HCT116 (cell line): Measurements from ENCODE around the gene SLC6A19. TPM values are rescaled to one million over a fixed set of nuclear protein-coding genes. Genes with fewer than 3 reads are reported as not detected.

ENCODE experiments used
- ATAC-seq: fragments of 200-7000 bp; cut with Tn5 transposase; 2 replicates; pipeline ENCODE4 v1.9.1; 2020; ENCODE audit warnings: mild to moderate bottlenecking, moderate library complexity
- BruUV-seq: library from RNA; stranded (reverse); fragments of 400-500 nt; replicated peaks from 2 replicates; lab custom pipeline; 2021; lab: Mats Ljungman, UMichigan
- CTCF ChIA-PET: fragments of 300-600 bp; sonication (Branson Sonifier 250); formaldehyde crosslinking; loops from one replicate; lab custom pipeline; 2021; ENCODE audit warnings: antibody characterized with exemption; lab: Charles Lee
- POLR2A ChIA-PET: fragments of 300-600, 350-600 bp; sonication (Branson Sonifier 250); formaldehyde crosslinking; loops from one replicate; lab custom pipeline; 2021; ENCODE audit warnings: antibody characterized with exemption; lab: Charles Lee
- RAD21 ChIA-PET, 2 experiments: fragments of 300-600 bp; sonication (Branson Sonifier 250); formaldehyde crosslinking; loops; one replicate each; lab custom pipeline; 2023; ENCODE audit warnings: low total read pairs in 2 of 2; ENCODE audit not compliant: uncharacterized antibody in 2 of 2, unreplicated experiment in 2 of 2, low non-redundant PET in 1 of 2; lab: Charles Lee
- DNase-seq: peaks from one replicate; pipeline ENCODE4 v3.0.0-alpha.2; 2010; ENCODE audit warnings: low read depth, low spot score
- H2AFZ ChIP-seq: fragments of 200-600 bp; shearing (Covaris generic), sonication (generic); 2 replicates; pipeline ENCODE4 v1.6.1; 2017; ENCODE audit warnings: low read depth, mixed run types, mixed read lengths, antibody characterized with exemption, low read length; ENCODE audit not compliant: poor library complexity, severe bottlenecking
- H3K27ac ChIP-seq: 2 replicates; pipeline ENCODE4 v1.5.1; 2012; ENCODE audit warnings: low read depth, low read length
- H3K27me3 ChIP-seq: fragments of 200-600 bp; sonication (generic); 2 replicates; pipeline ENCODE4 v1.6.1; 2016; ENCODE audit warnings: mixed run types, low read length, mixed read lengths; ENCODE audit not compliant: insufficient read depth
- H3K36me3 ChIP-seq, 2 experiments: fragments of 200-500 bp in 1 of 2; fragments of 200-600 bp in 1 of 2; sonication (Bioruptor generic) in 1 of 2; sonication (generic) in 1 of 2; 2 replicates each; pipeline versions ENCODE4 v1.5.1 to v1.6.1; 2014 to 2016; ENCODE audit warnings: low read length in 2 of 2, inconsistent platforms in 1 of 2, mixed read lengths in 1 of 2, mixed run types in 1 of 2; ENCODE audit not compliant: insufficient read depth in 2 of 2, control insufficient read depth in 1 of 2
- H3K4me1 ChIP-seq, 2 experiments: fragments of 200-600 bp in 1 of 2; sonication (generic) in 1 of 2; 2 replicates each; pipeline versions ENCODE4 v1.5.1 to v1.6.1; 2012 to 2017; ENCODE audit warnings: low read length in 2 of 2, inconsistent platforms in 1 of 2, mild to moderate bottlenecking in 1 of 2, mixed read lengths in 1 of 2, mixed run types in 1 of 2, moderate library complexity in 1 of 2; ENCODE audit not compliant: insufficient read depth in 2 of 2, control insufficient read depth in 1 of 2
- H3K4me2 ChIP-seq: fragments of 200-600 bp; sonication (generic); 2 replicates; pipeline ENCODE4 v1.6.1; 2017; ENCODE audit warnings: mixed run types, low read length, mixed read lengths
- H3K4me3 ChIP-seq, 2 experiments: fragments of 200-600 bp in 1 of 2; sonication (generic) in 1 of 2; replicated peaks in 1 of 2; 2 replicates each; pipeline ENCODE4 v1.5.1; 2011 to 2016; ENCODE audit warnings: low read length in 2 of 2, control low read depth in 1 of 2, low read depth in 1 of 2, mild to moderate bottlenecking in 1 of 2, mixed read lengths in 1 of 2, mixed run types in 1 of 2
- H3K79me2 ChIP-seq: fragments of 200-600 bp; sonication (generic); 2 replicates; pipeline ENCODE4 v1.6.1; 2017; ENCODE audit warnings: mild to moderate bottlenecking, mixed run types, low read length, moderate library complexity, mixed read lengths; ENCODE audit not compliant: insufficient read depth
- H3K9ac ChIP-seq: fragments of 200-600 bp; sonication (generic); 2 replicates; pipeline ENCODE4 v1.6.1; 2016; ENCODE audit warnings: low read length, mixed read lengths
- H3K9me2 ChIP-seq: fragments of 200-600 bp; sonication (generic), shearing (Covaris generic); 2 replicates; pipeline ENCODE4 v1.6.1; 2017; ENCODE audit warnings: mixed run types, mild to moderate bottlenecking, moderate library complexity; ENCODE audit not compliant: insufficient read depth
- H3K9me3 ChIP-seq, 2 experiments: fragments of 200-500 bp in 1 of 2; fragments of 200-600 bp in 1 of 2; sonication (Bioruptor generic) in 1 of 2; sonication (generic) in 1 of 2; 2 replicates each; pipeline ENCODE4 v1.6.1; 2014 to 2017; ENCODE audit warnings: low read length in 2 of 2, mixed read lengths in 2 of 2, inconsistent platforms in 1 of 2, low read depth in 1 of 2, mild to moderate bottlenecking in 1 of 2, mixed run types in 1 of 2, moderate library complexity in 1 of 2; ENCODE audit not compliant: control insufficient read depth in 1 of 2, insufficient read depth in 1 of 2
- H4K20me1 ChIP-seq: fragments of 200-600 bp; sonication (generic), shearing (Covaris generic); 2 replicates; pipeline ENCODE4 v1.6.1; 2017; ENCODE audit warnings: mixed run types, mild to moderate bottlenecking, moderate library complexity; ENCODE audit not compliant: insufficient read depth
- EGR1 ChIP-seq: IDR thresholded peaks from 2 replicates; pipeline ENCODE4 v1.6.1; 2012; ENCODE audit warnings: low read depth
- ELF1 ChIP-seq: IDR thresholded peaks from 2 replicates; pipeline ENCODE4 v1.6.1; 2012; ENCODE audit warnings: low read depth, borderline replicate concordance
- FOSL1 ChIP-seq: IDR thresholded peaks from 2 replicates; pipeline ENCODE4 v1.6.1; 2012; ENCODE audit warnings: low read depth
- RAD21 ChIP-seq: IDR thresholded peaks from 2 replicates; pipeline ENCODE4 v1.6.1; 2012; ENCODE audit warnings: low read depth, mild to moderate bottlenecking
- SIN3A ChIP-seq: IDR thresholded peaks from 2 replicates; pipeline ENCODE4 v1.6.1; 2012; ENCODE audit warnings: low read depth
- SRF ChIP-seq: IDR thresholded peaks from 2 replicates; pipeline ENCODE4 v1.6.1; 2012; ENCODE audit warnings: low read depth
- TCF7L2 ChIP-seq: IDR thresholded peaks from 2 replicates; pipeline ENCODE4 v1.7.0; 2011; ENCODE audit warnings: borderline replicate concordance, inconsistent platforms; ENCODE audit not compliant: insufficient read depth, insufficient read length; ENCODE audit errors: extremely low read depth
- YY1 ChIP-seq: IDR thresholded peaks from 2 replicates; pipeline ENCODE4 v1.6.1; 2011; ENCODE audit warnings: low read length, low read depth, moderate library complexity, mild to moderate bottlenecking; ENCODE audit not compliant: insufficient replicate concordance; ENCODE audit errors: extremely low read depth
- intact Hi-C: fragments of 100-400 bp; cut with micrococcal nuclease; formaldehyde crosslinking; loops from 2 replicates; pipeline ENCODE4 v1.10.0; 2022
- total RNA-seq: library from RNA; stranded (reverse); gene quantifications from one replicate; pipeline ENCODE4 v1.2.1, GENCODE V29; 2021; ENCODE audit not compliant: unreplicated experiment
- TF ChIP-seq, protein P1 (sequence below): IDR thresholded peaks from 2 replicates; pipeline ENCODE4 v1.6.1; 2012

The SLC6A19 gene
- total RNA-seq, 1 experiment from 2014 or later = not detected

GRCh38 chr5:1242733-1243486 is 41.5 kb downstream of the SLC6A19 start:
- Histone ChIP-seq H3K4me1 (no peaks in the 10 kb centered on the region), H3K36me3 (no peaks in the 10 kb centered on the region), H3K4me3 (no peak overlapping the region), H3K79me2 (no peaks in the 10 kb centered on the region), H3K4me2 (no peak overlapping the region), H3K27ac (no peak overlapping the region), H4K20me1 (no peaks in the 10 kb centered on the region), H3K27me3 (no peaks in the 10 kb centered on the region), H3K9me2 (no peaks in the 10 kb centered on the region), H3K9ac (no peak overlapping the region), H3K9me3 (no peaks in the 10 kb centered on the region), H2AFZ (no peak overlapping the region)
- DNase-seq (no peak), ATAC-seq (no peak)
- ChIA-PET RAD21 (no interaction called here), POLR2A (no interaction called here), CTCF (no interaction called here)
- no TSS peak for BruUV-seq
- intact Hi-C loops = no loop called here
- TF ChIP-seq EGR1 = no peak
- no peak for TF ChIP-seq RAD21

DNA sequence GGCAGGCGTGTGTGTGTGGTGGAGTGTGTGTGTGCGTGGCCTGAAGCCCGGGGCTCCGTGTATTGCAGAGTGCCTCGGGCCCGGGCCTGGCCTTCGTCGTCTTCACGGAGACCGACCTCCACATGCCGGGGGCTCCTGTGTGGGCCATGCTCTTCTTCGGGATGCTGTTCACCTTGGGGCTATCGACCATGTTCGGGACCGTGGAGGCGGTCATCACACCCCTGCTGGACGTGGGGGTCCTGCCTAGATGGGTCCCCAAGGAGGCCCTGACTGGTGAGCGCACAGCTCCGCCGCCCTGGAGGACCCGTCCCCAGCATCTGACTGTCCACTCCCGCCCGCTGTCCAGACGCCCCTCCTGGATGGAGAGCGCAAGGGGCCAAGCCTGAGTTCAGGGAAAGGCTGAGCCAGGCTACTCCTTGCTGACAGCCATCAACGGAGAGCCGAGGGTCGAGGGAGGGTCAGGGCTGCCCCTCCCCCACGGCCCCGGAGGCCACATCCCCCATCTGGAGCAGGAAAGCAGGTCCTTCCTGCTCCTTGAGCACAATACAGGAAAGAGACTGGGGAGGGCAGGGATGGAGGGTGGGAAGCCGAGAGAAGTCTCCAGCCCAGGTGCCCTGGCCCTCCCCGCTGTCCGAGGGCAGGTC is 42.2 kb downstream of the SLC6A19 start:
- no peak for ATAC-seq
- ChIA-PET POLR2A (no interaction called here), CTCF (no interaction called here), RAD21 (no interaction called here)
- Histone ChIP-seq H3K4me1 (no peaks in the 10 kb centered on the region), H3K9me2 (no peaks in the 10 kb centered on the region), H3K27me3 (no peaks in the 10 kb centered on the region), H3K9ac (no peak overlapping the region), H3K36me3 (no peaks in the 10 kb centered on the region), H3K27ac (no peak overlapping the region), H3K4me2 (no peak overlapping the region), H3K79me2 (no peaks in the 10 kb centered on the region), H3K9me3 (no peaks in the 10 kb centered on the region), H2AFZ (no peak overlapping the region), H3K4me3 (no peak overlapping the region), H4K20me1 (no peaks in the 10 kb centered on the region)
- DNase-seq = no peak
- TF ChIP-seq FOSL1 (no peak), SIN3A (no peak), YY1 (no peak), SRF (no peak), TCF7L2 (no peak), ELF1 (no peak)
- TF ChIP-seq, protein P1, sequence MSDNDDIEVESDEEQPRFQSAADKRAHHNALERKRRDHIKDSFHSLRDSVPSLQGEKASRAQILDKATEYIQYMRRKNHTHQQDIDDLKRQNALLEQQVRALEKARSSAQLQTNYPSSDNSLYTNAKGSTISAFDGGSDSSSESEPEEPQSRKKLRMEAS = no peak
- BruUV-seq = no TSS peak
- intact Hi-C loops = no loop called here
